HG03571 (cell line): ENCODE measurements around the gene GPR21.

Source experiments
- ATAC-seq: cut with Tn5 transposase; IDR thresholded peaks from one replicate; pipeline ENCODE4 v1.9.1; 2021; ENCODE audit not compliant: unreplicated experiment

The GPR21 gene, protein sequence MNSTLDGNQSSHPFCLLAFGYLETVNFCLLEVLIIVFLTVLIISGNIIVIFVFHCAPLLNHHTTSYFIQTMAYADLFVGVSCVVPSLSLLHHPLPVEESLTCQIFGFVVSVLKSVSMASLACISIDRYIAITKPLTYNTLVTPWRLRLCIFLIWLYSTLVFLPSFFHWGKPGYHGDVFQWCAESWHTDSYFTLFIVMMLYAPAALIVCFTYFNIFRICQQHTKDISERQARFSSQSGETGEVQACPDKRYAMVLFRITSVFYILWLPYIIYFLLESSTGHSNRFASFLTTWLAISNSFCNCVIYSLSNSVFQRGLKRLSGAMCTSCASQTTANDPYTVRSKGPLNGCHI

GRCh38 chr9:123033352-123033751 is at the start of gene GPR21:
Gene GPR21 (plus strand): TSS chr9:123033667. CDS start chr9:123034567, 900 bp downstream.
- no peak for ATAC-seq

- ATAC-seq = no peak
These were observed 47.5 kb upstream of the GPR21 start for GRCh38 chr9:122986010-122986409.

- ATAC-seq = no peak
These were observed 45.3 kb upstream of the GPR21 start for GRCh38 chr9:122988141-122988540.

DNA sequence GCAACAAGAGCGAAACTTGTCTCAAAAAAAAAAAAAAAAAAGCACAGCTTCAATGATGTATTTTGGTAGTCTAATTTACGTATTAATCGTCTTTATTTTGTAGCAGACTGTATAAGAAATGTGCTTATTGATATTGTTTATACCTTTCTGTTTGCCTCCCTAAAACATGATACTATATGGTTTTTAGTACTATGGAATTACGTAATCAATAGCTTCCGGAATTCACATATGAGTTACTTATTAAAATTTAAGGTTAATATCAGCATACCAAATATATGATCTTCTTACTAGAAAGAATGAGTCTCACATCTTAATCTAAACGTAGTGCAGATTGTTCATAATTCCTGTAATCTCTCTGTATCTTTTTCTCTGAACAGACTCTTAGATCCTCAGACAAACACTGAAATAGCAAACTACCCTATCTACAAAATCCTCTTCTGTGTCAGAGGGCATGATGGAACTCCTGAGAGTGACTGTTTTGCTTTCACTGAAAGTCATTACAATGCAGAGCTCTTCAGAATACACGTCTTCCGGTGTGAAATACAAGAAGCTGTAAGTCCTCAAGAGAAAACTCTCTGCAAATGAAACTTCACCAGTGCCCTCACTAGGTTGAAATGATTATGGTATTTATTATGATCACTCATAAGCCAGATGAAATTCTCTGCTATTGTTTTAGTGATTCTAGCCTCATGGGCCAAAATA is 44.4 kb upstream of the GPR21 start:
- ATAC-seq = peak; percentile 58

DNA sequence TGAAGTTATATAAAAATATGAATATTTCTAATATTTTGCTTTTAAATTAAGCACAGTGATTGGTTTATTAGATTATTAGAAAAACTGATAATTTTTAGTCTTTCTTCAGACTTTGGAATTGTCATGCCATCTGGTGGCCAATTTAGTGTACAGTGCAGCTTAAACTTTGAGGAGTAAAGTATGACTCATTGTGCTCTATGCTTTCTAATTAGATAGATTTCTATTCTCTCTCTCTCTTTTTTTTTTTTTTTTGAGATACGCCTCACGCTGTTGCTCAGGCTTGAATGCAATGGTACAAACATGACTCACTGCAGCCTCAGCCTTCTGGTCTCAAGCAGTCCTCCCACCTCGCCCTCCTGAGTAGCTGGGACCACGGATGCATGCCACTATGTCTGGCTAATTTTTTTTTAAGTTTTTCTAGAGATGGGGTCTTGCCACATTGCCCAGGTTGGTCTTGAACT is 42.1 kb upstream of the GPR21 start:
- no peak for ATAC-seq

DNA sequence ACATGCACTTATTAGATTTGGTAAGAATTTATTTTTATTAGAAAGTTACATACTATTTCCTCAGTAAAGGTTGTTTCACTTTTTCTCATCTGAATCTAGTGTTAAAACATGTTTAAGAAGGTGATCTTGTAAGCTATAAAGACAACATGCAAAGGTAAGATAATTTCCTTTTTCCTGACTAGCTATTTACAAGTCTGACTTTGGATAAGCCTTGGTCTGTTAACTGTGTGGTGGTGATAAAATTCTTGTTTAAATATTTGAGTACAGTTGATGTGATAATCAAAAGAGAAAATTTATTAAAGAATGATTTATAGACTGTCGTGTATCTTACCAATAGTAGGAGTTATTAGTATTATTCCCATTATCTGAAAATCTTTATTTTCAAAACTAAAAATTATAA is 36.9 kb upstream of the GPR21 start:
- ATAC-seq = no peak

DNA sequence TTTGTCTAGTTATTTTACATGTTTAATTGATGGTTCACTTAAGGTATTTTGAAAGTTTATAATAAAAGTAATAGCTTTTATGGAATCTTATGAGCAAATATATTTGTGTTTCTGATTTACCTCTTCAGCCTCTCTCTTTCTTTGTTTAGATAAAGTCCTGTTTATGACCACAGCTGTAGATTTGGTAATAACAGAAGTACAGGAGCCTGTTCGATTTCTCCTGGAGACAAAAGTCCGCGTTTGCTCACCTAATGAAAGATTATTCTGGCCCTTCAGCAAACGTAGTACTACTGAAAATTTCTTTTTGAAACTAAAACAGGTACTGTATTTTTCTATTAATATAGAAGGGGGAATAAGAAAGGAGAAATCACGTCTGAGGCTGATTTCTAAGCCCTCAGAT is 35.0 kb upstream of the GPR21 start:
- ATAC-seq = no peak

- ATAC-seq = no peak
These were observed 32.9 kb upstream of the GPR21 start for GRCh38 chr9:123000371-123001068.

DNA sequence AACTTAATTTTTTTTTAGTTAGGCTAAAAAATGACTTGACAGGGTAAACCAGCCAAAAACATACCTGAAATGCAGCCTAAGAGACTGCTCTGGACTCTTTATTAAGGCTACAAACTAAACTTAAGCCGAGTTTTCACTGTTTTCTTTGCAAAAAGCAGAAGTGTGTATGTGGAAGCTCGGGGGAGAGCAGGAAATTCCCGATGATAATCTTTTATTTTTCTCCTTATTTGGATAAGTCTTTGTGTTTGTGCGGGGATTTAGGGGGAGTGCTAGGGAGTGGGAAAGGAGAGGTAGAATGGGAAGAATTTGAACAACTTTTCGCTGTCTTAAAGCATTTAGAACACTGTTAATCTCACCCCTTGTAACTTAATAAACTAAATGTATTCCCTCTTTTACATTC is 30.7 kb upstream of the GPR21 start:
- no peak for ATAC-seq

DNA sequence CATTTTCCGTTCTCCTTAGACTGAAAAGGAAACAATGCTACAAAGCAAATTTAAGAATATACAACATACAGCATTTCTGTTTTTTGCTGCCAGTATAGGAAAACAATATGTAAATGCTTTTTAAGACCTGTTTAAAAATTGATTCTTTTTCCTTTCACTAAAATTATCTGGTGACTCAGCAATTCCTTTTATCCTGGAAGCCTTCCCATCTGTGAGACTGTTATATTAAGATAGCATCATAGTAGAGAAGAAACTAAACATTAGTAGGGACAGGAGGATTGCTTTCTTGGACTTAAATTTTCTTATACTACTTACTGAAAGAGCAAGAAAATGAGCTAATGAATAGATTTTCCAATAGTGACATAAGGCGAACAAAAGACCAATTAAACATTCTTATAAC is 30.0 kb upstream of the GPR21 start:
- ATAC-seq = no peak

DNA sequence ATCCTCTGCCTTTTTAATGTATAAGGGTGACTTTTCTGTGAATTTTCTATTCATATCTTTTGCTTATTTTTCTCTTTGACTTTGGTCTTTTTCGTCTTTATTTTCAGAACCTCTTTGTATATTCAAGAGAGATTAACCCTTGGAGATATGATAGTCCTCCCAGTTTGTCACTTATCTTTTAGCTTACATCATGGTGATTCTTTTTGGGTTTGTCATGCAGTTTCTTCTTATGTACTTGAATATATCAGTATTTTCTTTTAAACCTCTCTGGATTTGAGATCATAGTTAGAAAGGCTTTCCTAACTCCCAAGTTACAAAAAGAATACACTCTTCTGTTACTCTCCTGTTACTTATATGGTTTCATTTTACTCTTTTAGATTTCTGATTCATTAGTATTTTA is 27.5 kb upstream of the GPR21 start:
- no peak for ATAC-seq

DNA sequence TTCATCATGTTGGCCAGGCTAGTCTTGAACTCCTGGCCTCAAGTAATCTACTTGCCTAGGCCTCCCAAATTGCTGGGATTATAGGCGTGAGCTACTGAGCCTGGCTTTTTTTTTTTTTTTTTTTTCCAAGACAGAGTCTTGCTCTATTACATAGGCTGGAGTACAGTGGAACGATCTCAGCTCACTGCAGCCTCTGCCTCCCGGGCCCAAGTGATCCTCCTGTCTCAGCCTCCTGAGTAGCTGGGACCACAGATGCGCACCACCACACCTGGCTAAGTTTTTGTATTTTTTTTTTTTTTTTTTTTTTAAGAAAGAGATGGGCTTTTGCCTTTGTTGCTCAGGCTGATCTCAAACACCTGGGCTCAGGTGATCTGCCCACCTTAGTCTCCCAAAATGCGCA is 26.2 kb upstream of the GPR21 start:
- no peak for ATAC-seq

DNA sequence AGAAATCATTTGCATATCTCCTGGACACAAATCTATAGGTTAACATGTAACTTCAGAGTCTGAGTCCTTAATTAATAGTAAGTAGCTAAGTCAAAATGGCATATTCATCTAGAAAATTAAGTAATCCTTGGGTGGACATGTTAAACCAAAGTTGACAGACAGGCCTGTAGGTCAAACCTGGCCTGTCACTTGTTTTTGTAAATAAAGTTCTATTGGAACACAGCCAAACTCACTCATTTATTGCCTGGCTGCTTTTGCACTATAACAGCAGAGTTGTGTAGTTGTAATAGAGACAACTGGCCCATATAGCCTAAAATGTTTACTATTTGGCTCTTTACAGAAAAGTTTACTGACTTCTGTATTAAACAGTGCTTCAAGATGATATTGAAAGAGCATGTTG is 24.6 kb upstream of the GPR21 start:
- no peak for ATAC-seq

DNA sequence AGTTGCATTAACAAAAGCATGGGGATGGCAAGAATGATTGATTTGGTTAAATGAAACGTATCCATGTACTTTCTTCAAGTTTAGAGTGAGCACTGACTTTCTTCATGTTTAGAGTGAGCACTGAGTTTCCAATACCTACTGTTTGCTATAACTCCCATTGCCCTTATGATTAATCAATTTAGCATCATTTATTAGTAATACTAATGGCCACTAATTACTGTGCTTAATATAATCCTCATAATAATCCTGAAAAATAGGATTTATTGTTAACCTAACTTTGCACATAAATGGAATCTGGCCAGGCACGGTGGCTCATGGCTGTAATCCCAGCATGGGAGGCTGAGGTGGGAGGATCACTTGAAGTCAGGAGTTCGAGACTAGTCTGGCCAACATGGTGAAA is 22.1 kb upstream of the GPR21 start:
- no peak for ATAC-seq

- no peak for ATAC-seq
These were observed 21.5 kb upstream of the GPR21 start for GRCh38 chr9:123011878-123012528.

DNA sequence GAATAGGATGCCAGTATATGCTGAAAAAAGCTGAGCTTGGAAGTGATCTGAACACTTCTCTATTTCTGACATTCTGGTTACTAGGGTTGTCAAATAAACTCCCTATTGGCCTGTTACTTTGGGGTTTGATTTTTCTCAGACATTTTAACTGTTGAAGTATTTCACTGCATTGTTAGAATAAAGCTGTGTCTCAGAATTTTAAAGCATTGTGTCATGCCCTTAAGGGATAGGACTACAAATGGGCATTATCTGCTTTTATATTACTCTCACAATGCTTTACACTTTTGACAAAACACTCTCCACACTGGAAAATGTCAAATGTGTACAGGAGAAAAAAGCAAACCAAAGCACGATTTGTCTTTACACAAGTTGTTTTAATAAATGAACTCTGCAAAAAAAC is 16.8 kb upstream of the GPR21 start:
- no peak for ATAC-seq

DNA sequence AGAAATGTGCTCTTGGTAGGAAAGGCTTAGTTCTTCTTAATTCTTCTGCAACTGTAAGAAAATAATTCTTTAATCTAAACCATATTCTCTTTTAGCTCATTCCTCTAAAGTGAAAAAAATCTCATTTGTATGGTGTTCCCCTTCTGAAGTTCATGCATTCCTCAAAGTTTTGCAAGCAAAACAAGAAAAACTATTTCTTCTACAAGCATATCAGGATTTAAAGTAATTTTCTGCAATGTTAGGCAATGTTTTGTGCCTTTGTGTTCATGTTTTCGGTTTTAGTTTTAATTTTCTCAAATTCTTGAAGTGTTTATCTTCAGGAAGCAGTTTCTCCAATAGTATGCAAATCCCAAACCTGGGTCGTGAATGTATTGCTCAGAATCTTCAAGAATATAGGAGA is 12.7 kb upstream of the GPR21 start:
- ATAC-seq = no peak

DNA sequence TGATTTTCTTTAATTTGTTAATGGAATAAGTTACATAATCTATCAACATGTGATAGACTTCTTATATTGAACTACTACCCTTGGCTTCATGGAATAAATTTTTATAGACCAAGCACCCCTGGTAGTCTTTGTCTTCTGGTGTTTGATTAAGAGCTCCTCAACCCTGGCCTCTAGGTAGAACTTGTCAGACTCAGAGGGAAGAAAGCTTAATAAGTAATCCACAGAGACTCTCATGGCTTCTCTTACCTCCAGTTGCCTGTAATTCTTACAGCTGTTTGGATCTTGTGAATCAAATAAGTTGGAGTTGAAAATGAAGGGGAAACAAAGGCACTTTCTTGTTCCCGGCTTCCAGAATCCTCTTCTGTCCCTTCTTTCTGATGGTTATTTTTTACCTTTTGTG is 7.0 kb upstream of the GPR21 start:
- no peak for ATAC-seq

GRCh38 chr9:123027517-123027916 is 6.0 kb upstream of the GPR21 start:
- no peak for ATAC-seq

- ATAC-seq = no peak
These were observed 5.3 kb upstream of the GPR21 start for GRCh38 chr9:123028136-123028535.

- no peak for ATAC-seq
These were observed 4.5 kb upstream of the GPR21 start for GRCh38 chr9:123028973-123029372.
